OCI-LY1 (cell line): ENCODE data around the gene CTH.

Experiments used
- EZH2 ChIP-seq: fragments of 200-600 bp; sonication (generic), shearing (Covaris generic); IDR thresholded peaks from 2 replicates; pipeline ENCODE4 v1.8.0; 2017; ENCODE audit warnings: borderline replicate concordance, mixed run types, mild to moderate bottlenecking, antibody characterized with exemption, low read length, moderate library complexity, mixed read lengths
- TF ChIP-seq, protein P1 (sequence below): fragments of 200-600 bp; sonication (generic), shearing (Covaris generic); IDR thresholded peaks from 2 replicates; pipeline ENCODE4 v1.5.1; 2017; ENCODE audit warnings: mild to moderate bottlenecking, antibody characterized with exemption, low read length, moderate library complexity, mixed read lengths

DNA sequence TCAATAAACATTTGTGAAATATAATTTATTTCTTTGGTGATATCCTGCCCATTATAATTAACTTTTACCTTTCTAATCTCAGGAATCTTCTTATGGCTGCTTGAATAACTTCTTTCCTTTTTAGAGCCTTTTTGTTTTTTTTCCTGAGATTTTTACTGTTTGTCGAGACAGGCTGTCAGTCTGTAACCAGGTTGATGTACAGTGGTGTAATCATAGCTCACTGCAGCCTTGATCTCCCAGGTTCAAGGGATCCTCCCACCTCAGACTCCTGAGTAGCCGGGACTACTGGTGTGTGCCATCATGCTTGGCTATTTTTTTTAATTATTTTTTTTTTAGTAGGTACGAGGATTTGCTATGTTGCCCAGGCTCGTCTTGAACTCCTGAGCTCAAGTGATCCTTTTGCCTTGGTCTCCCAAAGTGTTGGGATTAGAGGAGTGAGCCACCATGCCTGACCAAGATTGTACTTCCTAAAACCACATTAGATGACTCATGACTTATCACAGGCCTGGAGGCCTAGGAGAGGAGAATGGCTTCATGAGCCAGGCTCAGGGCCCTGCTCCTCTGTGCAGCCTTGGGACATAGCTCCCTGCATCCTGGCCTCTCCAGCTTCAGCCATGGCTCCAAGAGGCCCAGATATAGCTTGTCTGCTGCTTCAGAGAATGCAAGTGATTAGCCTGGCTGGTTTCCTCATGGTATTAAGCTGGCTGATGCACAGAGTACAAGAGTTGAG, 48.6 kb downstream of the CTH start:
- TF ChIP-seq, protein P1, sequence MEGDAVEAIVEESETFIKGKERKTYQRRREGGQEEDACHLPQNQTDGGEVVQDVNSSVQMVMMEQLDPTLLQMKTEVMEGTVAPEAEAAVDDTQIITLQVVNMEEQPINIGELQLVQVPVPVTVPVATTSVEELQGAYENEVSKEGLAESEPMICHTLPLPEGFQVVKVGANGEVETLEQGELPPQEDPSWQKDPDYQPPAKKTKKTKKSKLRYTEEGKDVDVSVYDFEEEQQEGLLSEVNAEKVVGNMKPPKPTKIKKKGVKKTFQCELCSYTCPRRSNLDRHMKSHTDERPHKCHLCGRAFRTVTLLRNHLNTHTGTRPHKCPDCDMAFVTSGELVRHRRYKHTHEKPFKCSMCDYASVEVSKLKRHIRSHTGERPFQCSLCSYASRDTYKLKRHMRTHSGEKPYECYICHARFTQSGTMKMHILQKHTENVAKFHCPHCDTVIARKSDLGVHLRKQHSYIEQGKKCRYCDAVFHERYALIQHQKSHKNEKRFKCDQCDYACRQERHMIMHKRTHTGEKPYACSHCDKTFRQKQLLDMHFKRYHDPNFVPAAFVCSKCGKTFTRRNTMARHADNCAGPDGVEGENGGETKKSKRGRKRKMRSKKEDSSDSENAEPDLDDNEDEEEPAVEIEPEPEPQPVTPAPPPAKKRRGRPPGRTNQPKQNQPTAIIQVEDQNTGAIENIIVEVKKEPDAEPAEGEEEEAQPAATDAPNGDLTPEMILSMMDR: no peak
- TF ChIP-seq EZH2: no peak
